ENCODE measurements around the gene DDO.
"Not testable (repeated sequence)": the region's sequence is repeated elsewhere in the genome, so short reads cannot be mapped to it uniquely, and the experiment has no call there.

DDO gene

DNA sequence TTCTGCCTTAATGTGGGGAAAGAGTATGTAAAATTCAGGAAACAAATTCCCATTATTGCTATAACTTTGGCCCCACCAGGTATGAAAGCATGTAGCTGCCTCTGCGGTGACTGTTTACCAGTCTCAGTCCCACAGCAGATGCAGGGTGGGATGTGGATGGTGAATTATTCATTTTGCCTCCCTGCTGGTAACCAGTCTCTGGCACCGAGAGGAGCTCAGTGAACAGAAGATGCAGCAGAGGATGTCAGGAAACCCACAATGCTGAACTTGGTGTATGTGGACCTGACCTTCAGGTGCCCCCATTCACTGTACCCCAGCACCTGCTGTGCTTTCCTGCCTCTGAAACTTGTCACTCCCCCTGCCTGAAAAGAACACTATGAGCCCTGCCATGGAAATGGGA, 48.4 kb downstream of the DDO start:
- DNase-seq: no peak

GRCh38 chr6:110366256-110366655, 49.1 kb downstream of the DDO start:
- no peak for DNase-seq

DNA sequence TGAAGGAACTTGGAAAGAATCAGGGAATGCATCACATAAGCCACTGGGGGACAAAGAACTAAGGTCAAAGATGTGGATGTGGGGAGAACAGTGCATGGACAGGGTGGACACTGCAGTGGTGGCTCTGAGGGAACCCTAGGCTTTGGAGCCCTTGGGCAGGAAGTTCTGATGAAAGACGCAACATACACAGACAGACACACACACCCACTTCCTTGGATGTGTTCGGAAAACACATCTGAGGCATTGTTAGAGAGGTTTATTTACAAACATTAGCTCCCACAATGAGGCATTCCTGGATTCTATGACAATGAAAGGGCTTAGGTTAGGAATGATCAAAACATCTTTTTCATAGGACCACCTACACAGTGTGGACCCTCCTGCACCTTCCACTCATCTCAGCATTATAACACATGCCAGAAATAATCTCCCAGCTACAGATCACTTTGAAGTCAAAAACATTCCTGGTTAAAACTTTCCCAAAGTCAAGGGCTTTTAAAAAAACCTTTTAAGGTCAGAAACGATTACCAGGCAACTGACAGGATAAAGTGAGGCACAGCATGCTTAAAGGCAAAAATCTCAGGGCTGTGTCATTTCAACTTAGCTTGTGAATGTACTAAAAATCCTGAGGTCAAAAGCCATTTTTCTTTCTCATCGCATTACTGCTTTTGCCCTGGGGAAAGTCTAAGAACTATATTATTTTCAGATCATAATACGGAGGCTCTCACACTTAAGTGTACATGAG, 50.8 kb downstream of the DDO start:
- no peak for DNase-seq

DNA sequence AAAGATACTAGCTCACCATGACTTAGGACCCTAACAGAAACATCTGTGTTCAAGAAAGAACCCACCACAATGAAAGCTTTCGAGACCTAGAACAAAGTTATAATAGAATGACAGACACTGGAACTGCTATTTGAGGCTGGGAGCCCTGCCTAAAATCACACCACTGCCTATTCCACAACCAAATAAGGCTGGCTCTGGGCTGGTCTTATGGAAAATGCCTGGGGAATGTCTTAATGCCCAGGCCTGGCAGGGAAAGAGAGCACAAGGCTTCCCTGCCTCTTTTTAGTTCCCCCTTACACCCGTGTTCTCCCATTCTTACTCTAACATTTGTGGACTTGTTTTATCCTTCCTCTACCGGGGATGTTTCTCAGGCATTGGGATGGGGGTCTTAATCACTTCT, 51.6 kb downstream of the DDO start:
- no peak for DNase-seq

GRCh38 chr6:110360676-110361075, 54.7 kb downstream of the DDO start:
- DNase-seq: no peak

DNA sequence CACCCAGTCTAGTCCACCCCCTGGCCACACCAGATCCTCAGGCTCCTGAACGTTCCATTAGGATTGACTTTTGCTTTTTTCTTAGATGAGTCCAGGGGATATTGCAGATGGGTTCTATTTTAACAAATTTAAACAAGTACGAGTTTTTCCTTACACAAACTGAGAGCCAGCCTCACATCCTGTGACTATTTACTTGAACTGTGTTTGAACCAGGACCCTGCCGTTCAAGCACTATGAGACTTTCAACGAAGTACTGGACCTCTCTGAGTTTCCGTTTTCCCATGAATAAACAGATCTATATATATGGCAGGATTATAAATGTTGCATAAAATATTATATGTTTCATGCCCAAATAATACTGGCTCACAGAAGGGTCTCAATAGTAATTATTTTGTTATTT, 55.8 kb downstream of the DDO start:
- no peak for DNase-seq

- DNase-seq: no peak
These were observed 56.7 kb downstream of the DDO start for GRCh38 chr6:110358553-110359160.

DNA sequence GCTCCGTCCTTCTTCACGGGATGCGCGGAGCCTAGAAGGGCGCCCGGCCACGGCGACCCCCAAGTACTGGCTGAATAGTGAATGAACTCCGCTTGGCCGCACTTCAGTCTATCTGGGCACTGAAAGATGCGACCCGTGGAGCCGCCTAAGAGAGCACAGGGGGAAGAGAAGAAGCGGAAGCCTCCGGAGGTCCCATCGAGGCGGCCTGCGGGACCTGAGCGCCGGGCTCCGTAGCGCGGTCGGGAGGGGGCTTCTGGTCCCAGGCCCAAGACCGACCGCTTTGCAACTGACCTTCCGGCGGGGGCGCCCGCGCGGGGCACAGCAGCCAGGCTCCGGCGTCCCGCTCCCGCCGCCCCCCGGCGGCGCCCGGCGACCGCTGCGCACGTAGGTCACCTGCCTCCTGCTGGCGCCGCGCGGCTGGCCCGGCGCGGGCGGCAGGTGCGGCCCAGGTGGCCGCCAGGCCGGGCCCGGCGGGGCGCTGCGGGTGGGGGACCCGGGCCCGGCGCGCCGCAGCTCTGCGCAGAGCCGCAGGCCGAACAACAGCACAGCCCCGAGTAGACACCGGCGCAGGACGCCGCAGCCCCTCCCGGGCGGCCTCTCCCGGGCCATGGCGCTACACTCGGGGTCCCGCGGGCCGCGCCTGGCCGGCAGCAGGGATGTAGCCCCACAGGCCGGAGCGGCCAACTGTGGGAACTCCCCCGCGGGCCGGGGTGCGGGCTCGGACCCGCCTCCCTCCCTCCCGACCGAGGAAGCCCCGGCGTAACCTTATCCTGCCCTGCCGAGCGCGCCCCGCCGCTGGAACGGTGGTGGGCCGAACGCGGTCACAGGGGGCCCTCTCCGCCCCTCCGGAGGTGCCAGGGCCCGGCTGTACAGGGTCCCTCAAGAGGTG, 57.5 kb downstream of the DDO start, which contains the start of gene METTL24:
TSS of gene METTL24 (minus strand) at position 686 of the 889 bp plus-strand sequence. CDS start at position 609, 77 bp downstream.
- DNase-seq: peak in 1 of 2 donors; percentile 20

DNA sequence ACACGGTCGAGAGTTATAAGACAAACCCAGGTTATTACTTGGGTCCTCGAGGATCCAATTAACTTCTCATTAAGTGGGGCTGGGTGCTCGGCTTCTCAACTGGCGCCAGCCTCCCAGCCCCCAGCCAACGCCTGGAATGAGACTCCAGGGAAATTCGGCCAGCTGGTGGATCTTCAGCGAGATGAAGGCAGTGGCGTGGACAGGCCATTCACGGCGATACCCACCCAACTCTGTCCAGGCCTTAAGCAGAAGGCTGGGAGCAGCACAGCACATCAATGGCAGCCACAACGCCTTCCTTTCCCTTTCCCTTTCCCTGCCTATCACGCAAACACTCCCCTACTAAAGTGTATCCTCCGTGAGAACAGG, 58.1 kb downstream of the DDO start:
- no peak for DNase-seq

GRCh38 chr6:110356778-110357177, 58.6 kb downstream of the DDO start:
- no peak for DNase-seq

GRCh38 chr6:110355727-110356126, 59.6 kb downstream of the DDO start:
- DNase-seq: no peak

- DNase-seq: no peak
These were observed 60.4 kb downstream of the DDO start for GRCh38 chr6:110355022-110355421.

- DNase-seq: no peak
These were observed 61.2 kb downstream of the DDO start for GRCh38 chr6:110354153-110354552.

DNA sequence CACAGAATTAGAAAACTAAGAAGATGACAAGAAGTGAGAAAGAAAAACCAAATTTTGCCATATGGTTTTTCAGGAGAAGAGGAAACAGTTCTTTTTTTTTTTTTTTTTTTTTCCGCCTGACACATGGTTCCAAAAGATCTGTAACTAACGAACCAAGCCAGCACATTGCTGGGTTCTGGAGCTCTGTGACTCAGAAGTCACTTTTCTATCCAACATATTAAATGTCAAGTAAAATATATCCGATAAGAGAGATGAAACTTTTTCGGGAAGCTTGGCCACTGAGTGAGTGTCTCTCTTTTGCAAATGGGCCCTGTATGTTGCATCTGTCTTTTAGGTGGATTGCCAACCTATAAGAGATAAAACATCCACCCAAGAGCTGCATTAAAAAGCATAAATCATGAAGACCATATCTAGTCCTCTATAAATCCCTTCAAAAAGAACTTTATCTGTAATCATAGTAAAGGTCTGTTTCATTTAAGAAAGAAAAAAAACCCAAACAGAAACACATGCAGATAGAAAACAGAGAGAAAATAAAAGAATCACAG, 61.8 kb downstream of the DDO start:
- DNase-seq: no peak

DNA sequence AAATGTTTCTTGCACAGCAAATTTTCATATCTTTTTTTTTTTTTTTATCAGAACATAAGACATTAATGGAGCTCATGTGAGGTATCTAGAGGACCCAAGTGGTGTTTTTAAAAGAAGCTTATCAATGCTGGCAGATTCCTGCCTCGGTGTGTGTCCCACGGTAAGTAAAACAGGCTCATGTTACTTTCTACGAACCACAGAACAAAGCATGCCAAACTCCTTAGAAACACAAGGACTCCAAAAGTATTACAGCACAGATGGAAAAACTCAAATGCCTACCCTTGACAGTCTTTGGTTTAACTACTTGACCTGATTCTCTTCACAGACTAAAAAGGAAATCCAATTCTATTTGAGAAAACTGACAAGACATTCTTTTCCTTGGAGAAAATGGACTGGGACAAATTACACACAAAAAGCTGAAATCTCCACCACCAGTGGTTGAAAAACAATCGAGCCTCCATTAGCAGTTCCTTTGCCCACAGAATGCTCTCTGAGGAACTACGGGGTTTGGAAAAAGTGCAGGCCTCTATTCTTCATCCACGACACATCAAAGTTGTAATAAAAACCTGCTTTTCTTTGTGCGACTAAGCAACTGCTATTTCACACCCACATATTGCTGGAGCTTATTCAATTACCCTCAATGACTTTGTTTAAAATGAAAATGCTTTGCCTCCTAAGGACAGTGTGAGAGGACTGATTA, 62.7 kb downstream of the DDO start:
- no peak for DNase-seq

GRCh38 chr6:110351986-110352385, 63.4 kb downstream of the DDO start:
- no peak for DNase-seq

- no peak for DNase-seq
These were observed 63.8 kb downstream of the DDO start for GRCh38 chr6:110351546-110351945.

- DNase-seq: not testable (repeated sequence)
These were observed 64.8 kb downstream of the DDO start for GRCh38 chr6:110350593-110350992.

- no peak for DNase-seq
These were observed 66.2 kb downstream of the DDO start for GRCh38 chr6:110348961-110349690.

DNA sequence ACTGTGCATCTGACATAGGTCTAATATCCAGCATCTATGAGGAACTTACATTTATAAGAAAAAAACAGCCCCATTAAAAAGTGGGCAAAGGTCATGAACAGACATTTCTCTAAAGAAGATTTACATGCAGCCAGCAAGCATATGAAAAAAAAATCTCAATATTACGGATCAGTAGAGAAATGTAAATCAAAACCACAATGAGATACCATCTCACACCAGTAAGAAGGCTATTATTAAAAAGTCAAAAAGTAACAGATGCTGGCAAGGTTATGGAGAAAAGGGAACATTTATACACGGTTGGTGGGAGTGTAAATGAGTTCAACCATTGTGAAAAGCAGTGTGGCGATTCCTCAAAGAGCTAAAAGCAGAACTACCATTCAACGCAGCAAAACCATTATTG, 70.3 kb downstream of the DDO start:
- no peak for DNase-seq

DNA sequence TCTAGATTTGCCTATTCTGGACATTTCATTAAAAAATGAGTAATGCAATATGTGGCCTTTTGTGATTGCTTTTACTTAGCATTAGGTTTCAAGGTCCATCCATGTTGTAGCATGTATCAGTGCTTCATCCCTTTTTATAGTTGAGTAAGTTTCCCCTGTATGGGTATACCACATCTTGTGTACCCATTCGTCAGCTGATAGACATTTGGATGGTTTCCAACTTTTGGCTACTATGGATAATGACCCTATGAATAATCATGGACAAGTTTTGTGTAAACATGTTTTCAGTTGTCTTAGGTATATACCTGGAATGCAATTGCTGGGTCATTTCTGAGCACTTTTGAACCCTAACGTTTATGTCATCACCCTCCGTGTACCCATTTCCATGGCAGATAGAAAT, 72.6 kb downstream of the DDO start:
- DNase-seq: no peak

All from inflammatory macrophage treated with lipopolysaccharide for 1 hour (primary cell).